Measurements from ENCODE around the gene TDRD7. TPM values are rescaled to one million over a fixed set of nuclear protein-coding genes. Genes with fewer than 3 reads are reported as not detected.
A peak's percentile ranks its signal among the peaks of the same experiment; 100 is the strongest.

Gene TDRD7
- total and polyA plus RNA-seq, 9 of the 15 experiments (the other 6 are each of a cell fraction or from before 2014, with no cell fraction given), result 2.2 to 7.7 (median 5.2) TPM

- TF ChIP-seq MIER1 (IDR thresholded peaks at IDR 0.05; ENCODE audit: low read depth), result no peak
- TF ChIP-seq PML (IDR thresholded peaks at IDR 0.05; ENCODE audit: low read length), result no peak
- peak; percentile 71; the same call in 1 of the 2 replicates for TF ChIP-seq TFAP4 (CRISPR knock-in tag; IDR thresholded peaks at IDR 0.05; ENCODE audit: borderline replicate concordance)
- TF ChIP-seq ZNF639 (CRISPR knock-in tag; conservative IDR thresholded peaks at IDR 0.05 in 1 of 2, IDR thresholded peaks at IDR 0.05 in 1 of 2), result peak in 1 of 2 experiments; percentile 96; a peak in 2 of 4 replicates
- TF ChIP-seq FOXK2 (conservative IDR thresholded peaks at IDR 0.05 in 1 of 2, IDR thresholded peaks at IDR 0.05 in 1 of 2; ENCODE audit: low read depth in 2 of 2), result no peak
- TF ChIP-seq TCFL5 (CRISPR knock-in tag; conservative IDR thresholded peaks at IDR 0.05), result no peak
- TF ChIP-seq ETS2 (tag; IDR thresholded peaks at IDR 0.05; ENCODE audit: borderline replicate concordance, poor library complexity, severe bottlenecking), result no peak
- 0 out of 2 replicates have a peak, but pooled peaks have one; percentile 22 for TF ChIP-seq ELF2 (CRISPR knock-in tag; IDR thresholded peaks at IDR 0.05)
- no peak for TF ChIP-seq BRCA1 (IDR thresholded peaks at IDR 0.05)
- no peak for TF ChIP-seq BRCA1 (CRISPR knock-in tag; IDR thresholded peaks at IDR 0.05)
- TF ChIP-seq SAFB2 (IDR thresholded peaks at IDR 0.05; ENCODE audit: borderline replicate concordance, low read depth, low read length, severe bottlenecking), result no peak
- no peak for TF ChIP-seq EHMT2 (IDR thresholded peaks at IDR 0.05)
- no peak for TF ChIP-seq GTF2F1 (IDR thresholded peaks at IDR 0.05; ENCODE audit: low read depth, low read length)
- TF ChIP-seq BCL6 (CRISPR knock-in tag; IDR thresholded peaks at IDR 0.05), result no peak
- TF ChIP-seq MAFG (tag; conservative IDR thresholded peaks at IDR 0.05), result no peak
- no peak for TF ChIP-seq RAD51 (IDR thresholded peaks at IDR 0.05; ENCODE audit: borderline replicate concordance, low read depth)
- TF ChIP-seq GMEB1 (CRISPR knock-in tag; IDR thresholded peaks at IDR 0.05), result peak; percentile 94
- TF ChIP-seq ZNF24 (IDR thresholded peaks at IDR 0.05), result peak; percentile 78; the same call in 1 of the 2 replicates
- no peak for TF ChIP-seq NFE2 (IDR thresholded peaks at IDR 0.05; ENCODE audit: low read depth)
- TF ChIP-seq ZNF561 (CRISPR knock-in tag; conservative IDR thresholded peaks at IDR 0.05), result no peak
- no peak for TF ChIP-seq IRF1 (CRISPR knock-in tag; IDR thresholded peaks at IDR 0.05; ENCODE audit: borderline replicate concordance)
- no peak for TF ChIP-seq YBX1 (IDR thresholded peaks at IDR 0.05)
- no peak for TF ChIP-seq ZNF133 (CRISPR knock-in tag; IDR thresholded peaks at IDR 0.05)
- no peak for TF ChIP-seq POU5F1 (IDR thresholded peaks at IDR 0.05; ENCODE audit: borderline replicate concordance, low read depth, low read length, partially characterized antibody)
- TF ChIP-seq CHD2 (IDR thresholded peaks at IDR 0.05; ENCODE audit: low read depth, low read length), result no peak
These were observed at the start of gene TDRD7 (continued) for GRCh38 chr9:97411789-97412625.

Data from K562 (cell line).